ENCODE results near the gene PTPN14. TPM values are rescaled to one million over a fixed set of nuclear protein-coding genes. Genes with fewer than 3 reads are reported as not detected.

The PTPN14 gene
- total RNA-seq, 1 donor from 2014 or later = 43.7 TPM

DNA sequence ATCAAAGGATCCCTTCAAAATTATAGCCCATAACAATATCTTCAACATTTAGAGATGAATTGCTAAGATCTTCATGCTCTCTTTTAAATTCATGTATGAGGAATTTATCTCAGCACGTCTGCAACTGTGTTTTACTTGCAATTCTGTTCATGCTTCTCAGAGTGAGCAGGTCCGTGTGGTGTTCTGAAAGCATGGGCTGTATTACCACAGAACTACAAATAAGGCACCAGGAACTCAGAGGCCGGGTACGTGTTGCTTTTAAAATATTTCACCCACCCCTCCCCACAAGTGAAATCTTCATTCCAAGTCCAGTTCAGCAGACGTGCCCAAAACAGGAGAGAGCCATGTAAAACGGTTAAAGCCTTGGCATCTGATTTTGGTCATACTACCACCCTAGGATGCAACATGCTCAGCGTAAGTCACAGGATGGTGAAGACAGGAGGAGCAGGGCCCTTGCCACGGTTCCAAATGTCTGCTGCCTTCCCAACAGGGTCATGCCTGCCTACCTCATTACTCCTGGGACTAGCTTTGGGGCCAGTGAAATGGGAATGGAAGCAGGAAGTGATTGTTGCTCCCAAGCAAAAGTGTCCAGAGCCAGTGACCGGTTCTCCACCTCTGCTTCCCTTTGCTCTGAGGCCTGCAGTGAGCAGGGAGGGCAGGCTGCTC is 133.7 kb downstream of the PTPN14 start:
- intact Hi-C loops (cut with DNase I) = no loop called here
- Histone ChIP-seq H3K27me3 (no peaks in the 10 kb centered on the region), H3K36me3 (no peaks in the 10 kb centered on the region), H3K27ac (no peak overlapping the region), H3K4me1 (peaks cover 11% of the 10 kb centered on the region), H3K9me3 (no peaks in the 10 kb centered on the region), H3K4me3 (no peak overlapping the region)
- TF ChIP-seq CTCF (IDR thresholded peaks at IDR 0.05) = no peak
- no peak for ATAC-seq
- DNase-seq = no peak

DNA sequence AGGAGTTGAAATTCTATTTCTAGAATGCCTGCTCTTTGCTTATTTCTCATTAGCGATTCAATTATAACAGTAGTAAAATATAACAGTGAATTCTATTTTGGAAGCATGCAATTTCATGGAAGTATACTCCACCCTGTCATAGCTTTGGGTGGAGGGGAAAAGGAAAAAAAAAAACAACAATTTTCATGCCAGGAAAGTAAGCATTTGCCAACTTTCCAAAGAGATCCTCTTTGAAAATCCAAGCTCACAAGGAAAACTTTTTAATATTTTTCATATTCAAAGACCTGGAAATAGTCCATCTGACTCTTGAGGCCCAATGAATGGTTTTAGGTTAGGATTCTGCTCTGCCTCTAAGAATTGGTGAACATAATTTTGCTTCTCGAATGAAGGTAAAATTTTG is 134.5 kb downstream of the PTPN14 start:
- Histone ChIP-seq H3K27ac (no peak overlapping the region), H3K4me1 (peaks cover 11% of the 10 kb centered on the region), H3K9me3 (no peaks in the 10 kb centered on the region), H3K27me3 (no peaks in the 10 kb centered on the region), H3K4me3 (no peak overlapping the region), H3K36me3 (no peaks in the 10 kb centered on the region)
- TF ChIP-seq CTCF (IDR thresholded peaks at IDR 0.05) = no peak
- intact Hi-C loops (cut with DNase I) = no loop called here
- DNase-seq (no peak), ATAC-seq (no peak)

- Histone ChIP-seq H3K9me3 (no peaks in the 10 kb centered on the region), H3K27me3 (no peaks in the 10 kb centered on the region), H3K36me3 (no peaks in the 10 kb centered on the region), H3K4me1 (peaks cover 11% of the 10 kb centered on the region), H3K4me3 (no peak overlapping the region), H3K27ac (no peak overlapping the region)
- intact Hi-C loops (cut with DNase I) = no loop called here
- DNase-seq (no peak), ATAC-seq (no peak)
- no peak for TF ChIP-seq CTCF (IDR thresholded peaks at IDR 0.05)
Measured at GRCh38 chr1:214416417-214416816, 135.0 kb downstream of the PTPN14 start.

DNA sequence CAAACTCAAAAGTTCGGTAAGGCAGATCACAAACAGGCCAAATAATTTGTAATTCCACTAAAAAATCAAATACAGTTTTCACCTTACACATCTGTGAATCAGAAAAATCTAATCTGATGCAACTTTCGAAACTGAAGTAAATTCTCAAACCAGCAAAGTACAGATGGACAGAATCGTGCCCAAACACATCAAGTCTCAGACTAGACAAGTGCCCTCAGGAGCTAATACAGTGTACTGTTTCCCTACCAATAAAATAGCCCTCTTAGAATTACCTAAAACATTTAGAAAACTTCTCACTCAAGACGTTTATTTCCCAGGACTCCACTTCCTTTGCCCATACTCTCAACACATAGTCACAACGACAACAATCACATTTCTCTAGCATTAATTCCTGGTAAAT is 136.3 kb downstream of the PTPN14 start:
- no peak overlapping the region for H3K27ac ChIP-seq
- peaks cover 11% of the 10 kb centered on the region for H3K4me1 ChIP-seq
- TF ChIP-seq CTCF (IDR thresholded peaks at IDR 0.05) = no peak
- H3K36me3 ChIP-seq = peaks cover 4% of the 10 kb centered on the region
- no peaks in the 10 kb centered on the region for H3K27me3 ChIP-seq
- no peak for DNase-seq
- H3K4me3 ChIP-seq = no peak overlapping the region
- ATAC-seq = no peak
- no peaks in the 10 kb centered on the region for H3K9me3 ChIP-seq
- intact Hi-C loops (cut with DNase I) = no loop called here

DNA sequence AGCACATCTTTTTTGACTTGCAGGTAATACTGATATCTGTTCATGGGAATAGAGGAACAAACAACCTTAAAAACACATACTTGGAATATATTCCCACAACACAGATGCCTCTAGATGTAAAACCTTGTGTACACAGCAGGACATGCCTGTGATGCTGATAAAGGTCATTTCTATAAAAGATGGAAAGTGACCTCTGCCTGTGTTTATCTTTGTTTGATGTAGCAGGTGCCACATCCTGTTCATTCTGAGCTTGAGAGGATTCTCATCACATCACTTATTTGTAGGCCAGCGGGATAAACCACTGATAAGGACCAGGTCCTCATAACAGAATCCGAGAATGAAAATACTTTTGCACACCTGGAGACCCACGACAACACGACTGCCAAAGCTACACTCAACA is 136.7 kb downstream of the PTPN14 start:
- no peaks in the 10 kb centered on the region for H3K27me3 ChIP-seq
- no peak for TF ChIP-seq CTCF (IDR thresholded peaks at IDR 0.05)
- intact Hi-C loops (cut with DNase I) = no loop called here
- no peaks in the 10 kb centered on the region for H3K9me3 ChIP-seq
- H3K27ac ChIP-seq = no peak overlapping the region
- DNase-seq = no peak
- no peak overlapping the region for H3K4me3 ChIP-seq
- no peak for ATAC-seq
- H3K36me3 ChIP-seq = peaks cover 4% of the 10 kb centered on the region
- H3K4me1 ChIP-seq = peaks cover 10% of the 10 kb centered on the region

- Histone ChIP-seq H3K27ac (no peak overlapping the region), H3K4me1 (peaks cover 6% of the 10 kb centered on the region), H3K36me3 (peaks cover 8% of the 10 kb centered on the region), H3K9me3 (no peaks in the 10 kb centered on the region), H3K27me3 (no peaks in the 10 kb centered on the region), H3K4me3 (no peak overlapping the region)
- TF ChIP-seq CTCF (IDR thresholded peaks at IDR 0.05) = no peak
- intact Hi-C loops (cut with DNase I) = no loop called here
- ATAC-seq (no peak), DNase-seq (no peak)
Measured at GRCh38 chr1:214413315-214413714, 138.1 kb downstream of the PTPN14 start.

All from upper lobe of right lung (tissue), 1 donor.